GM20431 (cell line): ENCODE results near the gene KIFC3.
"Not testable (repeated sequence)": the region's sequence is repeated elsewhere in the genome, so short reads cannot be mapped to it uniquely, and the experiment has no call there.

Experiments used
- in situ Hi-C: fragments of 300-500 bp; cut with MseI, MboI; formaldehyde crosslinking; loops from one replicate; pipeline ENCODE4 v1.15.0; 2020; ENCODE audit warnings: low sequenced_read_pairs; ENCODE audit not compliant: unreplicated experiment

The KIFC3 gene

GRCh38 chr16:57788252-57788841 lies 13.9 kb downstream of the KIFC3 start:
- in situ Hi-C loops: no loop called here

GRCh38 chr16:57787519-57787905 lies 14.8 kb downstream of the KIFC3 start:
- in situ Hi-C loops: no loop called here

- in situ Hi-C loops: no loop called here
Measured at GRCh38 chr16:57786632-57787518, 15.4 kb downstream of the KIFC3 start.

- in situ Hi-C loops: no loop called here
Measured at GRCh38 chr16:57785924-57786323, 16.4 kb downstream of the KIFC3 start.

GRCh38 chr16:57785385-57785784 lies 16.9 kb downstream of the KIFC3 start:
- in situ Hi-C loops: no loop called here

GRCh38 chr16:57784334-57784733 lies 18.0 kb downstream of the KIFC3 start:
- in situ Hi-C loops: no loop called here

- in situ Hi-C loops: no loop called here
Measured at GRCh38 chr16:57783883-57784282, 18.4 kb downstream of the KIFC3 start.

GRCh38 chr16:57783116-57783515 lies 19.2 kb downstream of the KIFC3 start:
- in situ Hi-C loops: no loop called here

- in situ Hi-C loops: not testable (repeated sequence)
Measured at GRCh38 chr16:57782607-57783055, 19.7 kb downstream of the KIFC3 start.

GRCh38 chr16:57781741-57782606 lies 20.3 kb downstream of the KIFC3 start:
- in situ Hi-C loops: no loop called here

GRCh38 chr16:57781349-57781740 lies 20.9 kb downstream of the KIFC3 start:
- in situ Hi-C loops: no loop called here

- in situ Hi-C loops: not testable (repeated sequence)
Measured at GRCh38 chr16:57779836-57780235, 22.5 kb downstream of the KIFC3 start.

GRCh38 chr16:57778658-57779057 lies 23.6 kb downstream of the KIFC3 start:
- in situ Hi-C loops: no loop called here

- in situ Hi-C loops: no loop called here
Measured at GRCh38 chr16:57775661-57776469, 26.4 kb downstream of the KIFC3 start.

- in situ Hi-C loops: no loop called here
Measured at GRCh38 chr16:57774705-57775285, 27.5 kb downstream of the KIFC3 start.

- in situ Hi-C loops: no loop called here
Measured at GRCh38 chr16:57773655-57774295, 28.5 kb downstream of the KIFC3 start.

GRCh38 chr16:57773019-57773418 lies 29.3 kb downstream of the KIFC3 start:
- in situ Hi-C loops: no loop called here

- in situ Hi-C loops: no loop called here
Measured at GRCh38 chr16:57771141-57771785, 31.0 kb downstream of the KIFC3 start.
